ENCODE measurements around the gene KCTD2. TPM values are rescaled to one million over a fixed set of nuclear protein-coding genes. Genes with fewer than 3 reads are reported as not detected.

The KCTD2 gene
- total and polyA plus RNA-seq, 2 of the 13 experiments (the other 11 are each of a cell fraction or from before 2014, with no cell fraction given), result 28.3 to 32.6 TPM

GRCh38 chr17:75047398-75048098 lies 523 bp downstream of the KCTD2 start (continued):
- TF ChIP-seq, protein P1, sequence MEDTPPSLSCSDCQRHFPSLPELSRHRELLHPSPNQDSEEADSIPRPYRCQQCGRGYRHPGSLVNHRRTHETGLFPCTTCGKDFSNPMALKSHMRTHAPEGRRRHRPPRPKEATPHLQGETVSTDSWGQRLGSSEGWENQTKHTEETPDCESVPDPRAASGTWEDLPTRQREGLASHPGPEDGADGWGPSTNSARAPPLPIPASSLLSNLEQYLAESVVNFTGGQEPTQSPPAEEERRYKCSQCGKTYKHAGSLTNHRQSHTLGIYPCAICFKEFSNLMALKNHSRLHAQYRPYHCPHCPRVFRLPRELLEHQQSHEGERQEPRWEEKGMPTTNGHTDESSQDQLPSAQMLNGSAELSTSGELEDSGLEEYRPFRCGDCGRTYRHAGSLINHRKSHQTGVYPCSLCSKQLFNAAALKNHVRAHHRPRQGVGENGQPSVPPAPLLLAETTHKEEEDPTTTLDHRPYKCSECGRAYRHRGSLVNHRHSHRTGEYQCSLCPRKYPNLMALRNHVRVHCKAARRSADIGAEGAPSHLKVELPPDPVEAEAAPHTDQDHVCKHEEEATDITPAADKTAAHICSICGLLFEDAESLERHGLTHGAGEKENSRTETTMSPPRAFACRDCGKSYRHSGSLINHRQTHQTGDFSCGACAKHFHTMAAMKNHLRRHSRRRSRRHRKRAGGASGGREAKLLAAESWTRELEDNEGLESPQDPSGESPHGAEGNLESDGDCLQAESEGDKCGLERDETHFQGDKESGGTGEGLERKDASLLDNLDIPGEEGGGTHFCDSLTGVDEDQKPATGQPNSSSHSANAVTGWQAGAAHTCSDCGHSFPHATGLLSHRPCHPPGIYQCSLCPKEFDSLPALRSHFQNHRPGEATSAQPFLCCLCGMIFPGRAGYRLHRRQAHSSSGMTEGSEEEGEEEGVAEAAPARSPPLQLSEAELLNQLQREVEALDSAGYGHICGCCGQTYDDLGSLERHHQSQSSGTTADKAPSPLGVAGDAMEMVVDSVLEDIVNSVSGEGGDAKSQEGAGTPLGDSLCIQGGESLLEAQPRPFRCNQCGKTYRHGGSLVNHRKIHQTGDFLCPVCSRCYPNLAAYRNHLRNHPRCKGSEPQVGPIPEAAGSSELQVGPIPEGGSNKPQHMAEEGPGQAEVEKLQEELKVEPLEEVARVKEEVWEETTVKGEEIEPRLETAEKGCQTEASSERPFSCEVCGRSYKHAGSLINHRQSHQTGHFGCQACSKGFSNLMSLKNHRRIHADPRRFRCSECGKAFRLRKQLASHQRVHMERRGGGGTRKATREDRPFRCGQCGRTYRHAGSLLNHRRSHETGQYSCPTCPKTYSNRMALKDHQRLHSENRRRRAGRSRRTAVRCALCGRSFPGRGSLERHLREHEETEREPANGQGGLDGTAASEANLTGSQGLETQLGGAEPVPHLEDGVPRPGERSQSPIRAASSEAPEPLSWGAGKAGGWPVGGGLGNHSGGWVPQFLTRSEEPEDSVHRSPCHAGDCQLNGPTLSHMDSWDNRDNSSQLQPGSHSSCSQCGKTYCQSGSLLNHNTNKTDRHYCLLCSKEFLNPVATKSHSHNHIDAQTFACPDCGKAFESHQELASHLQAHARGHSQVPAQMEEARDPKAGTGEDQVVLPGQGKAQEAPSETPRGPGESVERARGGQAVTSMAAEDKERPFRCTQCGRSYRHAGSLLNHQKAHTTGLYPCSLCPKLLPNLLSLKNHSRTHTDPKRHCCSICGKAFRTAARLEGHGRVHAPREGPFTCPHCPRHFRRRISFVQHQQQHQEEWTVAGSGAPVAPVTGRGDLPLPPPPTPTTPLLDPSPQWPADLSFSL (CRISPR knock-in tag; IDR thresholded peaks at IDR 0.05), result no peak
- TF ChIP-seq ZNF670 (CRISPR knock-in tag; IDR thresholded peaks at IDR 0.05; ENCODE audit: borderline replicate concordance), result no peak
- no peak for TF ChIP-seq ZNF329 (CRISPR knock-in tag; IDR thresholded peaks at IDR 0.05; ENCODE audit: low read depth)
- TF ChIP-seq ZBTB33 (CRISPR knock-in tag; IDR thresholded peaks at IDR 0.05), result no peak
- TF ChIP-seq ZKSCAN1 (IDR thresholded peaks at IDR 0.05; ENCODE audit: low read length), result no peak
- no peak for TF ChIP-seq E2F2 (CRISPR knock-in tag; IDR thresholded peaks at IDR 0.05; ENCODE audit: borderline replicate concordance)
- no peak for TF ChIP-seq ZNF800 (CRISPR knock-in tag; IDR thresholded peaks at IDR 0.05)
- no peak for TF ChIP-seq NCOR1 (IDR thresholded peaks at IDR 0.05; ENCODE audit: borderline replicate concordance, low read length)
- TF ChIP-seq FOXK1 (CRISPR knock-in tag; IDR thresholded peaks at IDR 0.05; ENCODE audit: borderline replicate concordance, low read depth), result no peak
- TF ChIP-seq SP2 (CRISPR knock-in tag; IDR thresholded peaks at IDR 0.05), result no peak
- no peak for TF ChIP-seq NBN (conservative IDR thresholded peaks at IDR 0.05)
- TF ChIP-seq ZNF557 (CRISPR knock-in tag; IDR thresholded peaks at IDR 0.05), result no peak
- TF ChIP-seq FUBP1 (CRISPR knock-in tag; IDR thresholded peaks at IDR 0.05; ENCODE audit: borderline replicate concordance), result no peak
- no peak for TF ChIP-seq ZNF768 (CRISPR knock-in tag; IDR thresholded peaks at IDR 0.05)
- no peak for TF ChIP-seq ZBTB3 (CRISPR knock-in tag; IDR thresholded peaks at IDR 0.05; ENCODE audit: borderline replicate concordance, low read depth)

Measured in HepG2 (cell line).